HepG2 (cell line): ENCODE data around the gene PCYT2. TPM values are rescaled to one million over a fixed set of nuclear protein-coding genes. Genes with fewer than 3 reads are reported as not detected.

Experiments
- AGO2 ChIP-seq: fragments of 200-400 bp; formaldehyde crosslinking; optimal IDR thresholded peaks from 2 replicates; pipeline ENCODE3; 2017; ENCODE audit warnings: mild to moderate bottlenecking, low read depth, low read length, moderate library complexity
- ARID2 ChIP-seq: sonication (generic); formaldehyde crosslinking; IDR thresholded peaks from 2 replicates; pipeline ENCODE4 v1.8.1; 2022; ENCODE audit warnings: mild to moderate bottlenecking, missing genetic modification reagents, borderline replicate concordance
- ATF6 ChIP-seq: sonication (generic); formaldehyde crosslinking; conservative IDR thresholded peaks from 2 replicates; pipeline ENCODE4 v1.4.0; 2020; ENCODE audit warnings: missing genetic modification reagents
- IRF2 ChIP-seq: IDR thresholded peaks from 2 replicates; pipeline ENCODE4 v1.6.1; 2018; ENCODE audit warnings: missing genetic modification reagents, missing compliant biosample characterization
- ISX ChIP-seq: sonication (generic); formaldehyde crosslinking; conservative IDR thresholded peaks from 2 replicates; pipeline ENCODE4 v1.5.0; 2020; ENCODE audit warnings: missing genetic modification reagents
- KIAA2018 ChIP-seq: sonication (generic); formaldehyde crosslinking; IDR thresholded peaks from 2 replicates; pipeline ENCODE4 v1.5.0; 2020; ENCODE audit warnings: mild to moderate bottlenecking, missing genetic modification reagents, borderline replicate concordance
- RNF2 ChIP-seq: fragments of 450-650 bp; conservative IDR thresholded peaks from 2 replicates; pipeline ENCODE4 v1.6.1; 2016; ENCODE audit warnings: low read depth
- TARDBP ChIP-seq: sonication (generic); formaldehyde crosslinking; IDR thresholded peaks from 2 replicates; pipeline ENCODE4 v1.8.0; 2022; ENCODE audit warnings: mild to moderate bottlenecking, missing genetic modification reagents
- ZBTB37 ChIP-seq: sonication (generic); formaldehyde crosslinking; IDR thresholded peaks from 2 replicates; pipeline ENCODE4 v1.4.0; 2020; ENCODE audit warnings: mild to moderate bottlenecking, missing genetic modification reagents
- ZNF503 ChIP-seq: sonication (generic); formaldehyde crosslinking; IDR thresholded peaks from 2 replicates; pipeline ENCODE4 v1.4.0; 2020; ENCODE audit warnings: missing genetic modification reagents
- ZNF703 ChIP-seq: sonication (generic); formaldehyde crosslinking; IDR thresholded peaks from 2 replicates; pipeline ENCODE4 v1.5.1; 2020; ENCODE audit warnings: missing genetic modification reagents, mild to moderate bottlenecking, moderate library complexity, borderline replicate concordance
- ZSCAN31 ChIP-seq: sonication (generic); formaldehyde crosslinking; IDR thresholded peaks from 2 replicates; pipeline ENCODE4 v1.5.0; 2020; ENCODE audit warnings: low read depth, mild to moderate bottlenecking, missing genetic modification reagents
- polyA plus RNA-seq, 8 experiments: library from polyadenylated mRNA; depleted of rRNA in 3 of 8; stranded (reverse) in 7 of 8; unstranded in 1 of 8; fragments of >200 nt; fragmentation: Illumina TruSeq in 4 of 8; extraction: Trizol in 4 of 8; gene quantifications; 2 replicates each; pipeline versions ENCODE4 v1.2.1 to v1.2.3, GENCODE V29; 2011 to 2016; ENCODE audit warnings: low read depth in 4 of 8, missing spikeins in 1 of 8, mixed read lengths in 1 of 8; ENCODE audit not compliant: insufficient read depth in 1 of 8
- total RNA-seq, 5 experiments: library from RNA; depleted of rRNA; stranded (reverse); fragments of >200 nt; fragmentation: Illumina TruSeq; extraction: Trizol; gene quantifications; 2 replicates each; pipeline ENCODE4 v1.2.3, GENCODE V29; 2016; ENCODE audit warnings: low read depth in 1 of 5

Gene PCYT2
- total and polyA plus RNA-seq, 2 of the 13 experiments (the other 11 are each of a cell fraction or from before 2014, with no cell fraction given) = 147 to 297 TPM

- TF ChIP-seq ATF6 (CRISPR knock-in tag) = no peak
- TF ChIP-seq ARID2 = 0 out of 2 replicates have a peak, but pooled peaks have one; percentile 53
- no peak for TF ChIP-seq ISX (CRISPR knock-in tag)
- peak; percentile 55; the same call in 1 of the 2 replicates for TF ChIP-seq ZSCAN31 (CRISPR knock-in tag)
- peak; percentile 75; the same call in 1 of the 2 replicates for TF ChIP-seq ZBTB37 (CRISPR knock-in tag)
- TF ChIP-seq ZNF503 (CRISPR knock-in tag) = peak; percentile 53; the same call in 1 of the 2 replicates
- TF ChIP-seq TARDBP = 0 out of 2 replicates have a peak, but pooled peaks have one; percentile 31
- no peak for TF ChIP-seq RNF2
- peak; percentile 70 for TF ChIP-seq AGO2
- peak; percentile 51; the same call in 1 of the 2 replicates for TF ChIP-seq IRF2 (CRISPR knock-in tag)
- TF ChIP-seq ZNF703 (CRISPR knock-in tag) = peak; percentile 27; the same call in 1 of the 2 replicates
- TF ChIP-seq KIAA2018 (CRISPR knock-in tag) = no peak
Observed at GRCh38 chr17:81926451-81927151, 15.4 kb upstream of the PCYT2 start (continued).
